Spinal cord (tissue), 10 donors: ENCODE data around the gene KRT83. TPM values are rescaled to one million over a fixed set of nuclear protein-coding genes. Genes with fewer than 3 reads are reported as not detected.
"Not testable (repeated sequence)": the region's sequence is repeated elsewhere in the genome, so short reads cannot be mapped to it uniquely, and the experiment has no call there.

Source experiments
- DNase-seq, 6 donors: peaks; one replicate each; pipeline versions ENCODE4 v3.0.0 to v3.0.0-alpha.2; 2013 to 2015; ENCODE audit warnings: low spot score in 6 of 6, low read depth in 4 of 6
- H3K27ac ChIP-seq: one replicate; pipeline ENCODE4 v1.5.1; 2013; ENCODE audit warnings: low read depth, low read length, control low read depth
- H3K27me3 ChIP-seq: one replicate; pipeline ENCODE4 v1.6.1; 2013; ENCODE audit warnings: low read length; ENCODE audit not compliant: control insufficient read depth, insufficient read depth
- H3K36me3 ChIP-seq: one replicate; pipeline ENCODE4 v1.6.1; 2013; ENCODE audit warnings: low read length; ENCODE audit not compliant: control insufficient read depth, insufficient read depth
- H3K4me1 ChIP-seq: one replicate; pipeline ENCODE4 v1.6.1; 2013; ENCODE audit warnings: low read length; ENCODE audit not compliant: control insufficient read depth, insufficient read depth
- H3K4me3 ChIP-seq: one replicate; pipeline ENCODE4 v1.5.1; 2013; ENCODE audit warnings: low read depth, low read length, control low read depth
- H3K9me3 ChIP-seq: one replicate; pipeline ENCODE4 v1.6.1; 2013; ENCODE audit warnings: low read length; ENCODE audit not compliant: control insufficient read depth, insufficient read depth
- WGBS: methylation state at CpG from one replicate; pipeline ENCODE4 v1.1.5; 2013; ENCODE audit warnings: missing lambda C conversion rate; ENCODE audit not compliant: insufficient coverage; 5-methylcytosine and 5-hydroxymethylcytosine counted together
- polyA plus RNA-seq, 2 donors: library from polyadenylated mRNA; unstranded; fragments of 120-200 nt; gene quantifications; one replicate each; pipeline ENCODE4 v1.2.1, GENCODE V29; 2013; ENCODE audit not compliant: insufficient read length in 2 of 2
- total RNA-seq, 2 donors: library from RNA; depleted of rRNA in 1 of 2; stranded (reverse); fragments of 120-200 nt in 1 of 2; fragments of >200 nt in 1 of 2; gene quantifications; one replicate each; pipeline versions ENCODE4 v1.2.3 to v1.2.4, GENCODE V29; 2013 to 2014
- donor health status: healthy.

The KRT83 gene
- total and polyA plus RNA-seq, 4 donors: not detected

GRCh38 chr12:52306731-52307130 is 14.5 kb downstream of the KRT83 start:
- Histone ChIP-seq H3K4me1 (peaks cover 14% of the 10 kb centered on the region), H3K9me3 (no peaks in the 10 kb centered on the region), H3K4me3 (no peak overlapping the region), H3K27ac (no peak overlapping the region), H3K27me3 (peaks cover 12% of the 10 kb centered on the region), H3K36me3 (no peaks in the 10 kb centered on the region)
- WGBS: 87% methylated on average over 2 of the region's 2 CpGs
- DNase-seq: no peak

GRCh38 chr12:52305921-52306705 is 15.1 kb downstream of the KRT83 start:
- H3K36me3 ChIP-seq: no peaks in the 10 kb centered on the region
- 61% methylated on average over 10 of the region's 11 CpGs for WGBS
- H3K9me3 ChIP-seq: no peaks in the 10 kb centered on the region
- peaks cover 14% of the 10 kb centered on the region for H3K4me1 ChIP-seq
- no peak overlapping the region for H3K4me3 ChIP-seq
- H3K27me3 ChIP-seq: peaks cover 12% of the 10 kb centered on the region
- DNase-seq: no peak
- no peak overlapping the region for H3K27ac ChIP-seq

GRCh38 chr12:52304941-52305411 is 16.2 kb downstream of the KRT83 start:
- not testable (repeated sequence) for H3K36me3 ChIP-seq, DNase-seq, H3K4me3 ChIP-seq, H3K27ac ChIP-seq, H3K9me3 ChIP-seq
- 84% methylated on average over 7 of the region's 15 CpGs for WGBS
- Histone ChIP-seq H3K27me3 (peaks cover 12% of the 10 kb centered on the region), H3K4me1 (peaks cover 14% of the 10 kb centered on the region)

- H3K36me3 ChIP-seq, H3K27me3 ChIP-seq, H3K4me1 ChIP-seq, DNase-seq, H3K4me3 ChIP-seq, H3K9me3 ChIP-seq, H3K27ac ChIP-seq: not testable (repeated sequence)
- WGBS: no CpG with 5 or more reads among the region's 5 CpGs
These were observed 18.8 kb downstream of the KRT83 start for GRCh38 chr12:52302242-52302914.

GRCh38 chr12:52301721-52302120 is 19.5 kb downstream of the KRT83 start:
- not testable (repeated sequence) for H3K27me3 ChIP-seq, H3K27ac ChIP-seq, H3K4me3 ChIP-seq, DNase-seq, H3K9me3 ChIP-seq, H3K36me3 ChIP-seq, H3K4me1 ChIP-seq
- WGBS: 82% methylated on average over 10 of the region's 31 CpGs

- 68% methylated on average over 8 of the region's 14 CpGs for WGBS
- Histone ChIP-seq H3K9me3 (no peaks in the 10 kb centered on the region), H3K4me3 (no peak overlapping the region), H3K36me3 (no peaks in the 10 kb centered on the region), H3K27ac (no peak overlapping the region), H3K4me1 (no peaks in the 10 kb centered on the region), H3K27me3 (no peaks in the 10 kb centered on the region)
- DNase-seq: no peak
These were observed 20.2 kb downstream of the KRT83 start for GRCh38 chr12:52300796-52301691.

GRCh38 chr12:52298677-52299190 is 22.5 kb downstream of the KRT83 start:
- Histone ChIP-seq H3K9me3 (no peaks in the 10 kb centered on the region), H3K27ac (no peak overlapping the region)
- no CpG with 5 or more reads among the region's 4 CpGs for whole genome bisulfite sequencing

GRCh38 chr12:52296572-52297215 is 24.5 kb downstream of the KRT83 start:
- WGBS: 79% methylated on average over 4 of the region's 5 CpGs
- H3K9me3 ChIP-seq: no peaks in the 10 kb centered on the region
- no peak overlapping the region for H3K4me3 ChIP-seq
- no peaks in the 10 kb centered on the region for H3K36me3 ChIP-seq
- no peaks in the 10 kb centered on the region for H3K4me1 ChIP-seq
- H3K27me3 ChIP-seq: peaks cover under 1% of the 10 kb centered on the region
- no peak for DNase-seq
- no peak overlapping the region for H3K27ac ChIP-seq

More at GRCh38 chr12:52298677-52299190, 22.5 kb downstream of the KRT83 start:
- H3K4me3 ChIP-seq: no peak overlapping the region
- no peaks in the 10 kb centered on the region for H3K27me3 ChIP-seq
- no peaks in the 10 kb centered on the region for H3K4me1 ChIP-seq
- no peaks in the 10 kb centered on the region for H3K36me3 ChIP-seq
- no peak for DNase-seq

GRCh38 chr12:52295663-52296062 is 25.5 kb downstream of the KRT83 start:
- H3K36me3 ChIP-seq: no peaks in the 10 kb centered on the region
- no peaks in the 10 kb centered on the region for H3K4me1 ChIP-seq
- H3K9me3 ChIP-seq: no peaks in the 10 kb centered on the region
- no peak for DNase-seq
- H3K4me3 ChIP-seq: no peak overlapping the region
- WGBS: 83% methylated on average over 1 of the region's 1 CpG
- peaks cover 4% of the 10 kb centered on the region for H3K27me3 ChIP-seq
- H3K27ac ChIP-seq: no peak overlapping the region
